Left ventricle myocardium inferior (tissue), 1 donor: ENCODE data around the gene CCDC170. TPM values are rescaled to one million over a fixed set of nuclear protein-coding genes. Genes with fewer than 3 reads are reported as not detected.

Source experiments
- DNase-seq: peaks from one replicate; pipeline ENCODE4 v3.0.0-alpha.2; 2020
- H3K27ac ChIP-seq: fragments of 200-600 bp; replicated peaks from 2 replicates; pipeline ENCODE4 v1.8.0; 2021
- H3K27me3 ChIP-seq: fragments of 200-600 bp; 2 replicates; pipeline ENCODE4 v1.8.0; 2021; ENCODE audit warnings: low read depth
- H3K36me3 ChIP-seq: fragments of 200-600 bp; 2 replicates; pipeline ENCODE4 v1.8.0; 2021
- H3K4me1 ChIP-seq: fragments of 200-600 bp; 2 replicates; pipeline ENCODE4 v1.8.0; 2021
- H3K4me3 ChIP-seq: fragments of 200-600 bp; 2 replicates; pipeline ENCODE4 v1.8.0; 2021; ENCODE audit warnings: mild to moderate bottlenecking, moderate library complexity
- H3K9me3 ChIP-seq: fragments of 200-600 bp; replicated peaks from 2 replicates; pipeline ENCODE4 v1.8.0; 2021
- intact Hi-C: fragments of 100-400 bp; cut with micrococcal nuclease; formaldehyde crosslinking; loops from one replicate; pipeline ENCODE4 v1.11.0; 2022
- total RNA-seq: library from RNA; stranded (reverse); fragmentation: NEBNext Ultra II Directional; extraction: Animal tissue kit (Norgen Biotek cat#: 25700); gene quantifications from one replicate; pipeline ENCODE4 v1.2.1, GENCODE V29; 2021
- TF ChIP-seq, protein P1 (sequence below): fragments of 200-600 bp; IDR thresholded peaks from 2 replicates; pipeline ENCODE4 v1.8.0; 2021; ENCODE audit warnings: antibody characterized with exemption, mild to moderate bottlenecking, borderline replicate concordance
- donor health status: DM: no; HTN: yes; CAD: no; lungs with severe emphysema.

The CCDC170 gene
- total RNA-seq, 1 donor from 2014 or later = 0.36 TPM

DNA sequence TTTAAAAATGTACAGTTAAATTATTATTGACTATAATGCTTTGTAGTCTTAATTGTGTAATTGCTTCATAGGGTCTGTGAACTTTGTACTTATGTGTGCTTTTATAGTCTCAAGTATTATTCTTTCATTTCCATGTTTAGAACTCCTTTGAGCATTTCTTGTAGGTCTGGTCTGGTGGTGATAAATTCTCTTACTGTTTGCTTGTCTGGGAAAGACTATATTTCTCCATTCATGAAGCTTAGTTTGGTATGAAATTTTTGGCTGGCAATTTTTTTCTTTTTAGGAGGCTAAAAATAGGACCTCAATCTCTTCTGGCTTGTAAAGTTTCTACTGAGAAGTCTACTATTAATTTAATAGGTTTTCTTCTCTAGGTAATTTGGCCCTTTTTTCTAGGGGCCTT, 67.4 kb downstream of the CCDC170 start:
- intact Hi-C loops = no loop called here
- Histone ChIP-seq H3K27ac (no peak overlapping the region), H3K36me3 (no peaks in the 10 kb centered on the region), H3K4me1 (no peaks in the 10 kb centered on the region), H3K9me3 (peaks cover 68% of the 10 kb centered on the region), H3K4me3 (no peak overlapping the region), H3K27me3 (no peaks in the 10 kb centered on the region)
- TF ChIP-seq, protein P1, sequence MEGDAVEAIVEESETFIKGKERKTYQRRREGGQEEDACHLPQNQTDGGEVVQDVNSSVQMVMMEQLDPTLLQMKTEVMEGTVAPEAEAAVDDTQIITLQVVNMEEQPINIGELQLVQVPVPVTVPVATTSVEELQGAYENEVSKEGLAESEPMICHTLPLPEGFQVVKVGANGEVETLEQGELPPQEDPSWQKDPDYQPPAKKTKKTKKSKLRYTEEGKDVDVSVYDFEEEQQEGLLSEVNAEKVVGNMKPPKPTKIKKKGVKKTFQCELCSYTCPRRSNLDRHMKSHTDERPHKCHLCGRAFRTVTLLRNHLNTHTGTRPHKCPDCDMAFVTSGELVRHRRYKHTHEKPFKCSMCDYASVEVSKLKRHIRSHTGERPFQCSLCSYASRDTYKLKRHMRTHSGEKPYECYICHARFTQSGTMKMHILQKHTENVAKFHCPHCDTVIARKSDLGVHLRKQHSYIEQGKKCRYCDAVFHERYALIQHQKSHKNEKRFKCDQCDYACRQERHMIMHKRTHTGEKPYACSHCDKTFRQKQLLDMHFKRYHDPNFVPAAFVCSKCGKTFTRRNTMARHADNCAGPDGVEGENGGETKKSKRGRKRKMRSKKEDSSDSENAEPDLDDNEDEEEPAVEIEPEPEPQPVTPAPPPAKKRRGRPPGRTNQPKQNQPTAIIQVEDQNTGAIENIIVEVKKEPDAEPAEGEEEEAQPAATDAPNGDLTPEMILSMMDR = no peak
- no peak for DNase-seq

DNA sequence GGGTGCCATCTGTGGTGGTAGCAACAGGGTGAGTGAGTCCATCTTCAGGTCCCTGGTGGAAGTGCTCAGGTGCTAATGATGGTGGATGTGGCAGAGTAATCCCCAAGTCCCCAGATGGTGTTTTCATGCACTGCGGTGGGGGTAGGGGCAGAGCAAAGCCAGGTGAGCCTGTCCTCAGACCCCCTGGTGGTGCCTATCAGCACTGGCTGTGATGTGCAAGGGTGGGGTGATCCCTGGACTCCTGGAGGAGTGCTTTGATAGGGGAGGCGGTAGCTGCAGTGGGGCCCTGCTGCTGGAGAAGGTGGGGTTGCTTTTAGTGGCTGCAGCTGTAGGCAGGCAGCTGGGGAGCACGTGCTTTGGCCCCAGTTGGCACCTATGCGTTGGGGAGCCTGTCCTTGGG, 70.8 kb downstream of the CCDC170 start:
- no peak for DNase-seq
- Histone ChIP-seq H3K27ac (no peak overlapping the region), H3K36me3 (no peaks in the 10 kb centered on the region), H3K9me3 (peaks cover 39% of the 10 kb centered on the region), H3K4me3 (no peak overlapping the region), H3K27me3 (no peaks in the 10 kb centered on the region), H3K4me1 (no peaks in the 10 kb centered on the region)
- intact Hi-C loops = no loop called here
- TF ChIP-seq, protein P1 = no peak

DNA sequence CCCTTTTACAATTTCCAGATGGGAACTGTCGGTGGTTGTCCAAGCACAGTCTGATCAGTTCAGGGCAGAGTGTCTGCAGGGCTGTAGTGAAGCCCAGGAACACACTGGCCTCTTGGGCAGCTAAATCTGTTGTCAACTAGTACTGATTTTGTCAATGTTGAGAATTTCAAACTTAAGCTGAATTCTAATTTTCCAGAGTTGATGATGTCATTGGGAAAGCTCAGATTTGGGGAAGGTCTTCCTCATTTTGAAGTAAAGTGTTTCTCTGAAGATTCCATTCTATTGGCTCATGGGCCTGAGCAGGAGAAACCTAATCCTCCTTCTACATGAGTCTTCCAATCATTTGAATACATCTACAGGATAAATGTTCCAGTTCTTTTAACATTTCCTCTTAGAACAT, 72.1 kb downstream of the CCDC170 start:
- Histone ChIP-seq H3K4me3 (no peak overlapping the region), H3K4me1 (no peaks in the 10 kb centered on the region), H3K27ac (no peak overlapping the region), H3K36me3 (no peaks in the 10 kb centered on the region), H3K27me3 (no peaks in the 10 kb centered on the region), H3K9me3 (peaks cover 27% of the 10 kb centered on the region)
- no peak for DNase-seq
- TF ChIP-seq, protein P1 = no peak
- intact Hi-C loops = no loop called here

DNA sequence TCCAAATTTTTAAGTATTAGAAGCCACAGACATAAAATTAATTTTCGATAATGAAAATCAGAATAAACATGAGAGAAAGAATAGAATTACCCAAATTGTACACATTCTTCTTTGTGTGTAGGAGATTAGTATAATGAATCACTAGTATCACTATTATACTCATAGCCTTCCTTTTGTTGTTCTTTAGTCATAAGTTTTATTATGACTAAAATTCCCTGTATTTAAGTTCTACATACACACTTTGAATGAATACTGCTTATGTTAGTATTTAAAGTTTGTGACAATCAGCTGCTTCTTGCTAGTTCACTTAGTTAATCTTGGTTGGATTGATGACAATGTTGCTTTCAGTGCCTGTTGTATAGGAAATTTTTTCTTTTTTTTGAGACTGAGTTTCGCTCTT, 72.7 kb downstream of the CCDC170 start:
- Histone ChIP-seq H3K27me3 (no peaks in the 10 kb centered on the region), H3K9me3 (peaks cover 20% of the 10 kb centered on the region), H3K4me1 (no peaks in the 10 kb centered on the region), H3K36me3 (no peaks in the 10 kb centered on the region), H3K4me3 (no peak overlapping the region), H3K27ac (no peak overlapping the region)
- TF ChIP-seq, protein P1 = no peak
- intact Hi-C loops = no loop called here
- no peak for DNase-seq

DNA sequence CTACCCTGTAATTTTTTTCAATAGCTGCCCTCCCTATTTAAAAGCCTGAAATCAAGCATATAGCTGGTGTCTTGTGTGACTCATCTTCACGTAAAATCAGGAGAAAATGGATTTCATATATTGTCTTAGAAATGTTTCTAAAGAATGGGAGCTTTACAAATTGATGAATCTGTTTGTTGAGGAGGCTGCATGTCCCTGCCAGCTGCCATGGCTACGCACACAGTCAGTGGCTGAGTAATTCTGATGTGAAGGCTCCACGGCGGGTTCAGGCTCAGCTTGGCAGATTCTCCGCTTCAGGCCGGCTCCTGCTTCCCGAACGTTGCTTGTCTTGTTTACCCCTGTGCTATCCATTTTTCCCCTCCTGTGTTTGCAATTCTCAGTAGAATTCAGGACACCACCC, 82.8 kb downstream of the CCDC170 start:
- no peak overlapping the region for H3K27ac ChIP-seq
- intact Hi-C loops = no loop called here
- H3K27me3 ChIP-seq = peaks cover 7% of the 10 kb centered on the region
- DNase-seq = no peak
- H3K4me3 ChIP-seq = no peak overlapping the region
- peaks cover 11% of the 10 kb centered on the region for H3K9me3 ChIP-seq
- H3K36me3 ChIP-seq = no peaks in the 10 kb centered on the region
- no peaks in the 10 kb centered on the region for H3K4me1 ChIP-seq
- TF ChIP-seq, protein P1 = no peak

DNA sequence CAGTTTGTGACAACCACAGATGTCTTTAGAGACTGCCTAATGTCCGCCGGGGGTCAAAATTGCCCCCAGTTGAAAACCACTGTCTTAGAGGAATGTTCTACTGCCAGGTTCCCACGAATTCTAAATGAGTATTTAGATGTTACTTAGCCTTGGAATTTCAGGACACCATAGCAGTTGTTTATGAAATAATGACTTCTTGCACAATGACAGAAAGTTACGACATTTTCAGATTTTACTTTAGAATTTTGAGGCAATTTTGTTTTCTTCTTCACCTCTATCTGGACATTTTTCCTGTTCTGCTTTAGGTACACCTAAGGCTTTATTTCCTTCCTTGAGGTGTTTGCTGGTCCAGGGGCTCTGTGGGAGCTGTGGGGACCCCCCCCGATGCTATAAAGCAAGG, 83.4 kb downstream of the CCDC170 start:
- no peaks in the 10 kb centered on the region for H3K4me1 ChIP-seq
- DNase-seq = no peak
- peaks cover 7% of the 10 kb centered on the region for H3K27me3 ChIP-seq
- intact Hi-C loops = no loop called here
- no peak overlapping the region for H3K4me3 ChIP-seq
- peaks cover 18% of the 10 kb centered on the region for H3K9me3 ChIP-seq
- no peak overlapping the region for H3K27ac ChIP-seq
- no peaks in the 10 kb centered on the region for H3K36me3 ChIP-seq
- TF ChIP-seq, protein P1 = no peak
